HG03025 (cell line): ENCODE data around the gene TTLL8.

Source experiments
- ATAC-seq: cut with Tn5 transposase; IDR thresholded peaks from one replicate; pipeline ENCODE4 v1.9.1; 2021; ENCODE audit warnings: mild to moderate bottlenecking, moderate library complexity; ENCODE audit not compliant: unreplicated experiment, low FRiP score

The TTLL8 gene

DNA sequence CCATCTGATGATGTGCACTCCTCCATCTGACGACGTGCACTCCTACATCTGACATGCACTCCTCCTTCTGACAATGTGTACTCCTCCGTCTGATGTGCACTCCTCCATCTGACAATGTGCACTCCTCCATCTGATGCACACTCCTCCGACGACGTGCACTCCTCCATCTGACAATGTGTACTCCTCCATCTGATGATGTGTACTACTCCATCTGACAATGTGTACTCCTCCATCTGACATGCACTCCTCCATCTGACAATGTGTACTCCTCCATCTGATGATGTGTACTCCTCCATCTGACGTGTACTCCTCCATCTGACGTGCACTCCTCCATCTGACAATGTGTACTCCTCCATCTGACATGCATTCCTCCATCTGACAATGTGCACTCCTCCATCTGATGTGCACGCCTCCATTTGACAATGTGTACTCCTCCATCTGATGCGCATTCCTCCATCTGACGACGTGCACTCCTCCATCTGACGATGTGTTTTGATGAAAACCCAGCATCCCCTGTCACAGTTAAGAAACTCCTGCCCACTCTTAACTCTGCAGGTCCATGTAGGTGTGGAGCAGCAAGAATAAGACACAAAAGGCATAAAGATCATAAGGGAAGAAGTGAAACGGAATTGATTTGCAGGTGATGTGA is 35.8 kb downstream of the TTLL8 start:
- no peak for ATAC-seq

DNA sequence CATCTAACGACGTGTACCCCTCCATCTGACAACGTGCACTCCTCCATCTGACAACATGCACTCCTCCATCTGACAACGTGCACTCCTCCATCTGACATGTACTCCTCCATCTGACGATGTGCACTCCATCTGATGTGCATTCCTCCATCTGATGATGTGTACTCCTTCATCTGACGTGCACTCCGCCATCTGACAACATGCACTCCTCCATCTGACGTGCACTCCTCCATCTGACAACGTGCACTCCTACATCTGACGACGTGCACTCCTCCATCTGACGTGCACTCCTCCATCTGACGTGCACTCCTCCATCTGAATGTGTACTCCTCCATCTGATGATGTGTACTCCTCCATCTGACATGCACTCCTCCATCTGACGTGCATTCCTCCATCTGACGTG is 37.5 kb downstream of the TTLL8 start:
- no peak for ATAC-seq

DNA sequence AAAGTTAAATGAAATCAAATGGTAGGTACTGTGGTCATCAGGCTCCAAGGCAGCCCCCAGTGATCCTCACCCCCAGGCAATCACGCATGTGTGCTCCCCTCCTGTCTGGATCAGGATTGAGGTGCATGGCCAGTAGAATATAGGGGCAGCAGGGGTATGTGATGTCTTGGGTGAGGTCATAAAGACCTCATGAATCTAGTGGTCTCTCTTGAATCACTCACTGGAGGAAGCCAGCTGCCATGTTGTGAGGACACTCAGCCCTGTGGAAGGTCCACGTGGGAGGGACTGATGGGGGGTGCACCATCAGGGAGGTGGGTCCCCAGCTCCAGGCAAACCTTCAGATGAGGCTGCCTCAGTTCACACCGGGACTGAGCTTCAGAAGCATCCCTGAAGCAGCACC is 38.8 kb downstream of the TTLL8 start:
- no peak for ATAC-seq

DNA sequence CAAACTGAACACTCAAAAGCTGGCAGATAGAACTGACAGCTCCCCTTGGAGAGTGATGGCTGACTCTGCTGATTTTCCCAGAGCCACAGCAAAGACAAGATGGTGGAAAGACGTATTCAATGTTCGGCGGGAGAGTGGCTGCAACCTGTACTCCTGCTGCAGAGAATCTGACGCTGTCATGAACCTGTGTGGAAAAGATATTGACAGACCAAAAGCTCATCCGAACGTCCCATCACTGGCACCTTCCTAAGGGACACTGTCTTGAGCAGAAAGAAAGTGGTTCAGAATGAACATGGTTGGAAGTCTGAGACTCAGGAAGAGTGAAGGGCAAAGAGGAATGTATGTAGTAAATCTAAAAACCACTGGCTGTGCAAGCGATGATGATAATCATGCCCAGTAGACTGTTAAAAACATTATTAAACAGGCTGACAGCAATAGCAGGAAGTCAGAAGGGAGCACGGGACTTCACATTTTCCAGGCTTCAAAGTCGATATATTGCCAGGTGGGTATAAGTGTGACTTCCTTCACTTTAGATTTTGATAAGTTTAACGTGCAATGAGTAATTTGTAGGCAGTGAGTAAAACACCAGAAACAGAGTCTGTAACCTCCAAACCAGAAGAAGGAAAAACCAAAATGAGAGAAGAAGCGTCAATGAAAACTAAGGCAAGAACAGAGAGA is 39.4 kb downstream of the TTLL8 start:
- no peak for ATAC-seq

DNA sequence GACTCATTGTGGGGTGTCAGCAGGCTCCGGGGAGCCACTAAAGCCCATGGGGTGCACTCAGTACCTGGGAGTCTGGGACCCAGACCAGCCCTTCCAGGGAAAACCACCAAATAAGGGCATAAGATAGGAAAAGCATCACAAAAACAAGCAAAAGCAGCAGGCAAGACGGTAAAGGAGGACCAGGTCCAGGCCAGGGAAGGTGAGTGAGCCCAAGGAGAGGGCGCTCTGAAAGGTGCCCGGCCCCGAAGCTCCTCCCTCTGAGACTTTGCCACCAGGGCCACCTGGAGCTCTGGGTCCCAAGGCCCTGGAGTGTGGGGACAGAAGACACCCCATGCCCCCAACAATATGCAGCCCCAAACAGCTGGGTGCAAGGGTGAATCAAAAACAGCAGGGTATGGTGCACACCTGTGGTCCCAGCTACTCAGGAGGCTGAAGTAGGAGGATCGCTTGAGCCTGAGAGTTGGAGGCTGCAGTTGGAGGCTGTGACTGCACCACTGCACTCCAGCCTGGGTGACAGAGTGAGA is 40.3 kb downstream of the TTLL8 start:
- no peak for ATAC-seq

DNA sequence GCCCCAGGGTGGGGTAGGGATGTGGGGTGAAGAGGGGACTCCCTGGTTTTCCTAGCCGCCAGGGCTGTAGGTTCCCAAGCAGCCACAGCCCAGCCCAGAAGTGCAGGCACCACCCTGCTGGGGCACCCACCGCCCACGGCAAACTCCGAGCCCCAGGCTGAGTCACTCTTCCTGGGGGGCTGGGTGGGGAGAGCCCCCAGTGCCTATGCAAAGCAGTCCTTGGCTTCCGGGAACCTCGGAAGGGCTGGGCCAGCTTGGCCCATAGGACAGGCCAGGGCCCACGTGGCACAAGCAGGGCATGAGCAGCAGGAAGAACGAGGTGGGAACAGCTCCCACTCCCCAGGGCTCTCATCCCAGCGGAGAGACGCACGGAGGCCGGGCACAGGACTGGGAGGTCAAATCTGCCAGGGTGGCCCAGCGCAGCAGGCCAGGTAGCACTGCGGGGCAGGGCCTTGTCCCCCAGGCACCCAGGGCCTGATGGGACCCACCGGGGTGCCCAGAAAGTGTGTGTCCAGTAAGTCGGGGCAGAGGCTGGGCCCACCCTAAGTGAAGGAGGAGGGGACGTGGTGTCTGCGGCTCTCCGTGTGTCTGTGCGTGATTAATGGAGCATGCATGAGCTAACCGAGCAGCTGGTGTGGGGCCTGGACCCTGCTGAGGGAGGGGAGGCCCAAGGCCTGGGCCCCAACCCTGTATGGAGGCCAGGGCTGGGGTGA is 41.0 kb downstream of the TTLL8 start:
- no peak for ATAC-seq

DNA sequence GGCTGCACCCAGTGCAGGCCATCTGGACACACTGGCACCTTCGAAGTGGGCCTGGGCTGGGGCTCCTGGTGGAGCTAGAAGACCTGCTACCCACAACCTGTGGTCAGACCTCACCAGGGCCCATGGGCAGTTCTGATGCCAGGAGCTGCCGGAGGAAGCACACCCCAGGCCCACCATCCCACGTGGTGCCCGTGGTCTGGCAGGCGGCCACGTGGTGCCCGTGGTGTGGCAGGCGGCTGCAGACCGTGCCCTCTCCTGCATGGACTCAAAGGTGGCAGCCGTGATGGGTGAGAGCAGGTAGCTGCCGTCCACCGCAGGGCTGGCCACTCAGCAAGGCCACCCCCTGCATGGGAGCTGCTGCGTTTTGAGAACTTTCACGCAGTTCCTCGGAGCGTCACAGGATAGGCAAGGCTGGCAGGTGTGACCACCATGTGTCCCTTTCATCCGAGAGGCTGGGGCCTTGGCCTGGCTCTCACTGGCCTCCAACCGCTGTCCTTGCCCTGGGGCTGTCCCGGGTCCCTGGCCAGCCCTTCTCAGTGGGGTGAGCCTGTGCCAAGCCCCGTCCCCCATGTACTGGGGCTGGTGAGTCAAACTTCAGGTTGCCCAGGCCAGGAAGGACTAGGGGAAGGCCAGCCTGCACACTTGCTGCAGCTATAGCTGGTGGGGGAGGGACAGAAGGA is 41.6 kb downstream of the TTLL8 start:
- no peak for ATAC-seq

DNA sequence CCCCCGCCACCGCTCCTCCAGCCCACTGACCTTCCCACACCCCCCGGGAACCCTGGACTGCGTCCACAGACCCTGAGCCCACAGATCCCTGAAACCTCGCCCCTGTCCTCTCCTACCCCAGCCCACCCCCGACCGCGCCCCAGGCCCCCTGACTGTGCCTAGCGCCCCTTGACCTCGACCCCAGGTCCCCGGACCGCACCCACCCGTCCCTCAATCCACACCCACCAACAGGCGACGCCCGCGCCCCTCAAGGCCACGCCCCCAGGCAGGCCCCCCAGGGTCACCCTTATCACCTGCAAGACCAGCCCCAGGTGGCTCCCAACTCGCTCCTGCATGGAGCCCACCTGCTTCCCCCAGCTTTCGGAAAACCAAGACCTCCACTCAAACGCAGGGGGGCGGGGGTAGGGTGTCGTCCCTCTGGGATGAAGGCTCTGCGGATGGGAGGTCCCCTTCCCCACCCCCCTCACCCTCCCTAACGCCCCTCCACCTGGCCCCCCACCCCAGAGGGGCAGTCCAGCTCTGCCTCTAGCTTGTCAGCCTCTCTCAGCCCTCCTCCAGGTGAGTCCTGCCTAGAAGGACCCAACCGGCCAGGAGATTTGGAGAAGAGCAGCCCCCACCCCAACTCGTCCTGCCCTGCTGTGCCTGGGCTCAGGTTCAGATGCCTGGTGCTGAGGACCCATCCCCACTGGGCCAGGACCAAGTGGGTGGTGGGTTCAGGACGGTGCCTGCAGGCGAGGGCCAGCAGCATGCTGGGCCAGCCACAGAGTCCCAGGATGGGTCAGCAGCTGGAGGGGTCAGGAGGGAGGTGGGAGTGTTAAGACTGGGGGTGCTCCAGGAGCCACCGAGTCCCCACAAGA is 42.4 kb downstream of the TTLL8 start:
- no peak for ATAC-seq

DNA sequence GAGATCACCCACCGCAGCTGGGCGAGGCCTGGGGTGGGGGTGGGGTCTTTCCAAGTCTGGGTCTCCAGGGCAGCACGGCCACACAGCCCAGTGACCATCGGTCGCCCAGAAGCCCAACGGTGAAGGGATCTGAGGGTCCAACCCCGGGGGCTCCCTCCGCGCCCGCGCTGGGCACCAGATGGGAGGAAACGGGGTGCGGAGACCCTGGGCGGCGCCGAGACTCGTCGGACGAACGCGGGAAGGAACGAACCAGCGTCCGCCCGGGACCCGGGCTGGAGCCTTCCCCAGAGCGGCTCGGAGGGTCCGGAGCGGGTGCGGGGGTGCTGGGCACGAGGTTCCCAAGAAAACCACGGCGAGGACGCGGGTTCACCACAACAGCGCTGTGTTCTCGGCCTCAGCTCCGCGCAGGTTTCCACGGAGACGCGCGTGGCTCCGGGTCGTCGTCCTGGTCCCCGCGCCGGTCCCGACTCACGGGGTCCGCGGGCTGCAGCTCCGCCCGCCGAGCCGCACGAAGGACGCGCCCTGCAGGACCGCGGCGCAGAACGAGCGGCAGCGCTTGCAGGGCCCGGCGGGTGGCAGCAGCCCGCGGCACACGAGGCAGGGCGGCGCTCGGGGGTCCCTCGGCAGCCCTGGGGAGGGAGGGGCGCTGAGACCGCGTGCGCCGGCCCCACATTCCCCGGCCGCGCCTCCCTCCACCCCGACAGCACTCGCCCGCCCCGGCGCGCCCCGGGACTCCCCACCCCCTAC is 43.3 kb downstream of the TTLL8 start:
- no peak for ATAC-seq

DNA sequence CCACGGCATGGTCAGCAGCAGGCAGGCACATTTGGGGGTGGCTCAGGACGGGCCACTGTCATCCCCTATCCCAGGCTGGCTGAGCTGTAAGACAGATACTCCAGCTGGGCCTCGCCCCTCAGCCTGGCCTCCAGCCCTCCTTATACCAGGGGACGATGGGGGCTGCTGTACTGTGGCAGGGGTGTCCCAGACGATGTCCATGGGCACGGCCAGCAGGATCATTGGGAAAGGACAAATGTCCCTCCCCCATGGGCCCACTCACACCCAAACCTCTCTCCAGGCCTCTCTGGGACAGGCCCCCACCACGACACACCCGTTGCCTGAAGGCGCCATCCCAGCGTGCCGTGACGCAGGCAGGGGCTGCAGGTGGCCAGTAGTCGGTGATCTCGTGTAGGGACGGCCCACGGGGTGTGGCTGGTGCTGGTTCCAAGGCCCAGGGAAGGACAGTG is 44.0 kb downstream of the TTLL8 start:
- ATAC-seq, result no peak

DNA sequence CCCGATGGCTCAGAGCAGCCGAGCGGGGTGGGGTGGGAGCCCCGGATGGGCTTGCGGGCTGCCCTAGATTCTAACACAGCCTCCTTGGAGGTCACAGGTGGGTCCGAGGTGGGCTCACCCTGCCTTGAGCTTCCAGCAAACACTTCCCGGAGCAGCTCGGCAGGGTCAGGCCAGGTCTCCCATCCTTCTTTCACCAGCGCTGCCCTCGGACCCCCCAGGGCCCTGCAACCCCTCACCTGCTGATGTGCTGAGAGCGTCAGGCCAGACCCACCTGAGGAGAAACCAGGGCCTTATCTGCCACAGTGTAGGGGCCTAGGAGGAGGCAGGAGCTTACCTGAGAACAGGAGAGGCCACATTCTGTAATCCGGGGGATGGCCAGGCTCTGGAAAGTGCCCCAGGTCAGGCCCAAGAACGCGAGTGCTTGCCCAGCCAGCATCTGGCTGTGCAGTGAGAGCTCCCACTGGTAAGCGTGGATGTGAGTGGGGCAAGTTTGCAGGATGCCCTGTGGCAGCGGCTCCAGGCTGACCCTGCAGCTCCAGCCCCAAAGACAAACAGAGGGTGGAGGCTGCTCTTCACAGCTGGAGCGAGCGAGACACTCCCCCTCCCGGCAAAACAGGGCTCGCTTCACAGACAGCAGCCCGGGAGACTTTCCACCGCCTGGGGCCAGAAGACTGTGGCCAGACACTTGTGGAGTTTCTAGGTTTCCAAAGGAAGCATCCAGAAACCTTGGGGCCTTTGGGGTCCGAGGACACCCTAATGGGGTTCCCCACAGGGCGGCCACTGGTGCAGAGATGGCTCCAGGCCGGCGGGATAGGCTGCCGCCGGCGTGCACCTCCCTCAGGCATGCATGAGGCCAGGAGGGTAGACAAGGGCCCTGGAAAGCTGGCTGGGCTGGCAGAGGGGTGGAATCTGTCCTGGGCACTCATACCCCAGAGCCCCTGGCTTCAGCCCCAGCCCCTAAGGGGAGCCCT is 45.6 kb downstream of the TTLL8 start, which contains the start of gene IL17REL:
Gene IL17REL (minus strand): TSS at position 555 of the 971 bp plus-strand sequence. CDS start 119 bp downstream, at position 436.
- no peak for ATAC-seq

DNA sequence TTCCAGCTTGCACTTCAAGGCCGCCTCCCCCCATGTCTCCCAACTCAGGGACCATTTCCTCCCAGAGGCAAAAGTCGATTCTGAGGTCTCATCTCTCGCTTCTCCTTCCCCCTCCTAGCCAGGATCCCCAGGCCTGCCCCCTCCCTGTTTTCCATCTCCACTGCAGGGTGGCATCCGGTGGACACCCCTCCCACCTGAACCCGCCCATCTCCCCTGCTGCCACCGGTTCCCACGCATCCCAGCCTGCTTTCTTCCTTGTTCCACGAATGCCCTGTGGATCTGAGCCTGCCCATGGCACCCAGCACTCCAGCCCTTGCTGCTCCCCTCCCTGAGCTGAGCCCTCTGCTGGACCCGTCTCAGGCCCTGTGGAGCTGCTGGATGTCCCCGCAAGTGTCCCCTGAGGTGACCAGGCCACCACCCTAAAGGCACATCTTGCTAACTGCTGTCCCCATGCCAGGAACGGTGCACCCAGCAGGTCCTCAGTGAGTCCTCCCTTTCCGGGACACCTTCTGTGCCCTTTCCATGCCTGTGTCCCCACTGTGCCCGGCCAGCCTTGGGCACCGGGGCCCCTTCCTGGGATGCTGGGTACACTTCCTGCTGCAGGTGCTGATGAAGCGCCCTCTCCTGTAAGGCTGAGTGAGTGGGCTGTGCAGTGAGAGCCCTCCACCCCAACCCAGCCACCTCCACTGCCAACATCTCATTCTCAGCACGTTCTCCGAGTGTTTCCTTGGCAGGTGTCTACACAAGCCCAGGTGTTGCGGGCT is 46.5 kb downstream of the TTLL8 start:
- ATAC-seq, result no peak

DNA sequence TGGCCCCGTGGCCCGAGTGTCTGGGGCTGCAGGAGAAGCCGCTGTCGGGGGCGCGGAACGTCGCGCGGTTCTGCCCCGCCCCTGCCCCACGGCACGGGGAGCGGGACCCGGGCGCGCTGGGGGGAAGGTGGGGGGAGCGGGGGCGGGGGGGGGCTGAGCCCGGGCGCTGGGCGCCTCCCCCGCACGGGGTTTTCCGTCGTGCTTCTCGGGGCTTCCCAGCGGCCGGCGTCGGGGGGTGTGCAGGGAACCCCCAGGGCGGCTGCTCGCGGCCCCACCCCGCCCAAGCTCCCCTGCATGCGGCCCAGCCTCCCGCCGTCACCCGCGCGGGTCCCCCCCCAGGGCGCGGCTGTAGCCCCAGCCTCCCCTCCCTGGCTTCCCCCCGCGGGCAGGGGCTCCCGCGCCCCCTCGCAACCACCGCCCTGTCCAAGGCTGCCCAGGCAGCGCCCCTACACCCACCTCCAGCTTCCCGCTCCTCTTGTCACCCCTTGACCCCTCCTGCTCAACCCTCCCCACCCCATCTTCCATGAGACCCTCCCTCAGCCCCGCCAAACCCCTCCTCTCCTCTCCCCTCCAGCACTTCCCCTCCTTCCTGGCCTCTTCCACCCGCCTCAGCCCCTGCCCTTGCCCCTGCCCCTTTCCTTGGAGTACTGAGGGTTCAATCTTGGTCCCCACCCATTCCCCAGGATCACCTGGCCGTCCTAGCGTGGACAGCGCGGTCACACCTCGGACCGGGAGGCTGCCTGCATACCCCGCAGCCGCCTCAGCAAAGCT is 47.2 kb downstream of the TTLL8 start:
- ATAC-seq, result no peak

DNA sequence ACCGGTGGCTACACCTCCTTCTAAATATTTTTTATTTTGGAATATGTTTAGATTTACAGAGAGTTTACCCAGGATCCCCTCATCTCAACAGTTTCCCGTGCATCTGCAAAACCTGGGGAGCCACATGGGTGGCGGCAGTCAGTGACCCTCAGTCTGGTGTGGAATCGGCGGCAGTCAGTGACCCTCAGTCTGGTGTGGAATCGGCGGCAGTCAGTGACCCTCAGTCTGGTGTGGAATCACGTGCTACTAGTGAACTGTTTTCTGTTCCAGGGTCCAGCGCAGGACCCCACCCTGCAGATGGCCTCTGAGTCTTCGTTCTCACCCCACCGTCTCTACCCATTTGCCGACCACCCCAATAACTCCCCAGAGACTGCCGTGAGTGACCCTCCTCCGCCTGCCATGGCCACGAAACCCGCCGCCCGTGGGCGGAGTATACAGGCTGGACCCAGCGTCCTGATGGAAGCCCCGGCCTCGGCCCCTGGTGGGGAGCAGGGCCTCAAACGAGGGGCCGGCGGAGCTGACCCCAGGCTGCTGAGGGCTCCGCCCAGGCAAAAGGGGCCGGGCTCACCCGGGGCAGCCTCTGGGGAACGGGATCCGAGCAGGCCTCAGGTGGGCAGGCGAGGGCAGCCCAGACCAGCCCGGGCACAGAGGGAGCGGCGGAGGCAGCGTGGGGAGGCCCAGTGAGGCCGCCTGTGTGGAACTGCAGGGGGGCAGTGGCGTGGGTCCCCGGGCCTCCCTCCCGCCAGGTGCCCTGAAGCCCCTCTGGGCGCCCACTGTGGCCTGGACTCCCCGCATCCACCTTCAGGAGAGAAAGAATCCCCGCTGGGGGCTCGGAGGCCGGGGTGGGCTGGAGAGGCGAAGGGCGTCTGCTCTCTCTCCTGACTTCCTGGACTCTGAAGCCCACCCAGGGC is 48.1 kb downstream of the TTLL8 start:
- ATAC-seq, result no peak

DNA sequence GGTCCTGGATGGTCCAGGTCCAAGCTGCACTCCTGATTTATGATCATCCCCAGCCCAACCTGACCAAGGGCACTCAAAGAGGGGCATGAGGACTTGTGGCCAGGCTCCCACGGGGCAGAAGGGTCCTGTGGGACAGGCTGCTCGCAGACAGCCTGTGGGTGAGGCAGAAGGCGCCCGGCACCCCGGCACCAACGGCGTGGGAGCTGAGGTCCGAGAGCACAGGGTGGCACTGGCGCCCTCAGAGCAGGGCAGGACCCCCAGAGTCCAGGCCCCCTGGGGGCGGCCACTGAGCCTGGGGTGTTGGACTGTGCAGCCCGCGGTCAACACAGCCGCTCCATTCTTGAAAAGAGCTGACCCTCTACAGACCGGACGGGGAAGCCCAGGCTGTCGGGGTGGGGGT is 48.8 kb downstream of the TTLL8 start:
- ATAC-seq, result no peak
